GM12892 (cell line): ENCODE results near the gene BIRC2.

Experiments used
- POLR2AphosphoS5 ChIP-seq: IDR thresholded peaks from 2 replicates; pipeline ENCODE4 v1.6.1; 2011; ENCODE audit warnings: low read depth, low read length, control low read depth
- TAF1 ChIP-seq: IDR thresholded peaks from 2 replicates; pipeline ENCODE4 v1.6.1; 2011; ENCODE audit warnings: low read depth, mild to moderate bottlenecking, control low read depth, low read length, borderline replicate concordance

DNA sequence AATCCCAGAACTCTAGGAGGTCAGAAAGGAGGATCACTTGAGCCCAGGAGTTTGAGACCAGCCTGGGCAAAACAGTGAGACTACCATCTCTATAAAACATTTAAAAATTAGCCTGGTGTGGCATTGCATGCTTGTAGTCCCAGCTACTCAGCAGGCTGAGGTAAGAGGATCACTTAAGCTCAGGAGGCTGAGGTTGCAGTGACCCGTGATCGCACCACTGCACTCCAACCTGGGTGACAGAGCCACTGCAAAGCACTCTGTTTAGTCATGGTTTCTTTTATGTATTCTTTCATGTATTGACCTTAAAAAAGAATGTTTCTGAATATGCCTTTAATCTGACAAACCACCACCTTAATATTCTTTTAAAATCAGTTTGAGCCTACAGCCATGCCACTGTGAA lies 52.2 kb downstream of the BIRC2 start:
- TF ChIP-seq POLR2AphosphoS5 (no peak), TAF1 (no peak)
